ENCODE data around the gene TTC28. TPM values are rescaled to one million over a fixed set of nuclear protein-coding genes. Genes with fewer than 3 reads are reported as not detected.

TTC28 gene
- total and polyA plus RNA-seq, 10 of the 15 experiments (the other 5 are each of a cell fraction or from before 2014, with no cell fraction given): 0.15 to 8.4 (median 1.4) TPM

DNA sequence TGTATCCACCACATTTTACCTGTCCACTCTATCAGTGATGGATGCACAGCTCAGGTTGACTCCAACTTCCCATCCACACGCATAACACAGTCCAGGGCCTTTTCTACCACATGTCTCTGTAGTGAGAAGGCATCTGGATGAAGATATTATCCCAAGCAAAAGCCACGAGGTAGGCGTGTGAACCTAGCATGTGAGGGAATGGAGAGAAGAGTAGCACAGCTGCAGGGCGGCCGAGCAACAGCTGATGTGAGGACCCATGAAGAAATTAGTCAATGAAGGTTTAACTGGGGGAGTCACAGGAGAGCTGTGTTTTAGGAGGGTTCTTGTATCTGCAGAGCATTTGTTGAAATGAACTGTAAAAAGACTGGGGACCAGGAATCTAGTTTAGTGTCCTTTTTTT, 616.0 kb downstream of the TTC28 start:
- no peaks in the 10 kb centered on the region for H3K36me3 ChIP-seq (ENCODE audit: control insufficient read depth in 2 of 2, insufficient read depth in 2 of 2, low read length in 1 of 2)
- no TSS peak for BruUV-seq (replicated peaks)
- H3K27me3 ChIP-seq (replicated peaks in 1 of 2; ENCODE audit: control insufficient read depth in 2 of 2, insufficient read depth in 2 of 2, low read length in 1 of 2): peaks cover 0 to 2% of the 10 kb centered on the region in 2 experiments; a peak in 1 of 4 replicates
- H3K4me1 ChIP-seq (ENCODE audit: control insufficient read depth, insufficient read depth, low read length): no peaks in the 10 kb centered on the region
- WGBS (ENCODE audit: insufficient coverage, insufficient replicate concordance, low lambda C conversion rate, missing lambda C conversion rate): 17% methylated on average over 5 of the region's 5 CpGs
- ChIA-PET CTCF (interaction anchor here (0.9 kb wide), 1 partner anchor 9 kb away, joined by 3 read pairs; no protein-coding TSS in a partner anchor), SMC1A (ENCODE audit: uncharacterized antibody, unreplicated experiment) (no interaction called here), POLR2A (no interaction called here), RAD21 (ENCODE audit: unreplicated experiment) (no interaction called here)
- ATAC-seq: no peak
- DNase-seq (ENCODE audit: low read depth, low spot score): no peak
- intact Hi-C loops (cut with micrococcal nuclease; ENCODE audit: unreplicated experiment) (no loop called here), in situ Hi-C loops (cut with MboI) (no loop called here)
- no peaks in the 10 kb centered on the region for H3K9me3 ChIP-seq (replicated peaks; ENCODE audit: control insufficient read depth, insufficient read depth, low read length)
- H3K79me2 ChIP-seq (ENCODE audit: control insufficient read depth, insufficient read depth, low read length): no peaks in the 10 kb centered on the region
- H3K4me3 ChIP-seq: no peak overlapping the region
- H4K20me1 ChIP-seq (ENCODE audit: control insufficient read depth, insufficient read depth): no peaks in the 10 kb centered on the region
- H3K4me2 ChIP-seq (ENCODE audit: control insufficient read depth, insufficient read depth): no peak overlapping the region
- FAIRE-seq: no peak
- H2AFZ ChIP-seq (ENCODE audit: control insufficient read depth, low read depth, low read length): no peak overlapping the region
- H3K9ac ChIP-seq (ENCODE audit: control insufficient read depth, insufficient read depth, low read length): no peak overlapping the region
- H3K27ac ChIP-seq (ENCODE audit: control insufficient read depth, insufficient read depth): no peak overlapping the region
- no peak for TF ChIP-seq GABPA (IDR thresholded peaks at IDR 0.05; ENCODE audit: low read depth)
- no peak for TF ChIP-seq CREB1 (IDR thresholded peaks at IDR 0.05; ENCODE audit: low read depth)
- TF ChIP-seq NFYA (IDR thresholded peaks at IDR 0.05; ENCODE audit: borderline replicate concordance, low read depth, low read length): no peak
- no peak for TF ChIP-seq ZNF24 (IDR thresholded peaks at IDR 0.05)
- no peak for TF ChIP-seq ZNF622 (IDR thresholded peaks at IDR 0.05)
- no peak for TF ChIP-seq FOS (IDR thresholded peaks at IDR 0.05; ENCODE audit: borderline replicate concordance, extremely low read depth, insufficient read length)
- TF ChIP-seq, protein P1, sequence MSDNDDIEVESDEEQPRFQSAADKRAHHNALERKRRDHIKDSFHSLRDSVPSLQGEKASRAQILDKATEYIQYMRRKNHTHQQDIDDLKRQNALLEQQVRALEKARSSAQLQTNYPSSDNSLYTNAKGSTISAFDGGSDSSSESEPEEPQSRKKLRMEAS (IDR thresholded peaks at IDR 0.05; ENCODE audit: low read depth, low read length): no peak
- TF ChIP-seq ZNF592 (IDR thresholded peaks at IDR 0.05): no peak
- no peak for TF ChIP-seq ZNF207 (IDR thresholded peaks at IDR 0.05; ENCODE audit: borderline replicate concordance)
- no peak for TF ChIP-seq PRDM15 (CRISPR knock-in tag; IDR thresholded peaks at IDR 0.05)
- TF ChIP-seq ATF2 (IDR thresholded peaks at IDR 0.05; ENCODE audit: low read length): no peak
- TF ChIP-seq PML (IDR thresholded peaks at IDR 0.05; ENCODE audit: low read length): no peak
- TF ChIP-seq ASH2L (IDR thresholded peaks at IDR 0.05; ENCODE audit: borderline replicate concordance, low read depth): no peak
- no peak for TF ChIP-seq EP300 (IDR thresholded peaks at IDR 0.05; ENCODE audit: borderline replicate concordance in 1 of 2, control insufficient read depth in 1 of 2, low read depth in 2 of 2, low read length in 2 of 2)
- TF ChIP-seq SMAD1 (IDR thresholded peaks at IDR 0.05; ENCODE audit: low read depth, partially characterized antibody): no peak
- no peak for TF ChIP-seq NRF1 (conservative IDR thresholded peaks at IDR 0.05; ENCODE audit: low read depth, low read length)

Data from GM12878 (cell line).